Measurements from ENCODE around the gene KIAA0232.

- peak in 2 of 3 donors; percentile 9 to 24 for TF ChIP-seq CTCF (IDR thresholded peaks at IDR 0.05)
- TF ChIP-seq POLR2A (IDR thresholded peaks at IDR 0.05), result no peak
- TF ChIP-seq EP300 (IDR thresholded peaks at IDR 0.05), result no peak
These were observed 125.2 kb downstream of the KIAA0232 start for GRCh38 chr4:6907658-6908191.
